Measurements from ENCODE around the gene TMEM50A.
"Not testable (repeated sequence)": the region's sequence is repeated elsewhere in the genome, so short reads cannot be mapped to it uniquely, and the experiment has no call there.

The TMEM50A gene

DNA sequence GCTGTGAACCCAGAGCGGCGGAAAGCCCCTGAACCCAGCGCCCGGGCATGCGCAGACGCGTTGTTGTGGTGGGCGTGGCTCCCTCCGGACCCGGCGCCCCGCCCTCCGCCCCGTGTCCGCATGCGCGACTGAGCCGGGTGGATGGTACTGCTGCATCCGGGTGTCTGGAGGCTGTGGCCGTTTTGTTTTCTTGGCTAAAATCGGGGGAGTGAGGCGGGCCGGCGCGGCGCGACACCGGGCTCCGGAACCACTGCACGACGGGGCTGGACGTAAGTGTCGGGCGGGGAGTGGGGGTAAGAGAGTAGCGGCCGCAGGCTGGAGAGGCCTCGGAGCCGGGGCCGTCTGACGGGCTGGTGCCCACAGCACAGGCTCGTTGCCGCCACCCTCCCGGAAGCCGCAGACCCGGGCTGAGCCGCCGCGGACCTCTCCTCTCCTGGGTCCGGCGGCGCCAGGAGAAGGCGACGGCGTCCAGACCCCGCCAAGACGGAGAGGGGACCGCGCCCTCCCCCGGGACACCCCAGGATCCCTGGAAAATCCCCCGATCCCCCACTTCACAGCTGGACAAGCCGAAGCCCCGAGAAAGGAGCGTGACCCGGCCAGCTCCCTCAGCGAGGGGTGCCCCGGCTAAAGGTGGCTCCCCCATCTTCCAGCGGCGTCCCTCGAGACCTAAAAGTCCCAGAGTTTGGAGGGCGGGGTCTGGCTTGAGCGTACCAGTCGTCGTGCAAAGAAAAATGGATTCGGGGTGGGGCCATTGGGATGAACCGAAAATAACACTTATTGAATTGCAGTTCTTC is at the start of gene TMEM50A:
Gene TMEM50A, plus strand, starts transcription at position 147 of the 794 bp plus-strand sequence. CDS start 2,153 bp downstream, outside the sequence.
- TF ChIP-seq, protein P1, sequence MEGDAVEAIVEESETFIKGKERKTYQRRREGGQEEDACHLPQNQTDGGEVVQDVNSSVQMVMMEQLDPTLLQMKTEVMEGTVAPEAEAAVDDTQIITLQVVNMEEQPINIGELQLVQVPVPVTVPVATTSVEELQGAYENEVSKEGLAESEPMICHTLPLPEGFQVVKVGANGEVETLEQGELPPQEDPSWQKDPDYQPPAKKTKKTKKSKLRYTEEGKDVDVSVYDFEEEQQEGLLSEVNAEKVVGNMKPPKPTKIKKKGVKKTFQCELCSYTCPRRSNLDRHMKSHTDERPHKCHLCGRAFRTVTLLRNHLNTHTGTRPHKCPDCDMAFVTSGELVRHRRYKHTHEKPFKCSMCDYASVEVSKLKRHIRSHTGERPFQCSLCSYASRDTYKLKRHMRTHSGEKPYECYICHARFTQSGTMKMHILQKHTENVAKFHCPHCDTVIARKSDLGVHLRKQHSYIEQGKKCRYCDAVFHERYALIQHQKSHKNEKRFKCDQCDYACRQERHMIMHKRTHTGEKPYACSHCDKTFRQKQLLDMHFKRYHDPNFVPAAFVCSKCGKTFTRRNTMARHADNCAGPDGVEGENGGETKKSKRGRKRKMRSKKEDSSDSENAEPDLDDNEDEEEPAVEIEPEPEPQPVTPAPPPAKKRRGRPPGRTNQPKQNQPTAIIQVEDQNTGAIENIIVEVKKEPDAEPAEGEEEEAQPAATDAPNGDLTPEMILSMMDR (IDR thresholded peaks at IDR 0.05; ENCODE audit: low read depth, low read length) = no peak
- peak within 1 kb of the TSS; percentile 97 for H3K4me3 ChIP-seq (ENCODE audit: low read depth, low read length)

DNA sequence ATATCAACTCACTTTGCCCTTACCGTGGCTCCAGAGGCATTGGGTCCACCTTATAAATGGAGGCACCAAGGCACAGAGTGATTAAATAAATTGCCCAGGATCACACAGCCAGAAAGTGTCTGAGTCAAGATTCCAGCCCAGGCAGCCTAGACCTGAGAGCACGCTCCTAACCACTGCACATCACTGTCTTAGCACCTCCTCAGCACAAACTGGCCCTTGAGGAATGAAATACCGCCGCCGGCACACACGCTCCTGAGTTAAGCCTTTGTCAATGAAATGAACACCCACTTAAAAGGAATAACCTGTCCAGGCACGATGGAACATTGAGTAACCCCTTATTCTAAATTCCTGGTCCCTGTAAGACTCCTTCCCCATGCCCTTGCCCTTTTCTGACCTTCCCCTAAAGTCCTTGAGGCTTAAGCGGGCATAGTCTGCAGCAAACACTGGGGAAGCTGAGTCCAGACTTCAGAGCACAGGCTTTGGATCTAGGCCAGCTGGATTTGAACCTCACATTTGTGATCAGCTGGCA is 49.5 kb upstream of the TMEM50A start:
- not testable (repeated sequence) for H3K4me3 ChIP-seq (ENCODE audit: low read depth, low read length)

GRCh38 chr1:25290043-25290442 is 48.1 kb upstream of the TMEM50A start:
- not testable (repeated sequence) for H3K4me3 ChIP-seq (ENCODE audit: low read depth, low read length)

DNA sequence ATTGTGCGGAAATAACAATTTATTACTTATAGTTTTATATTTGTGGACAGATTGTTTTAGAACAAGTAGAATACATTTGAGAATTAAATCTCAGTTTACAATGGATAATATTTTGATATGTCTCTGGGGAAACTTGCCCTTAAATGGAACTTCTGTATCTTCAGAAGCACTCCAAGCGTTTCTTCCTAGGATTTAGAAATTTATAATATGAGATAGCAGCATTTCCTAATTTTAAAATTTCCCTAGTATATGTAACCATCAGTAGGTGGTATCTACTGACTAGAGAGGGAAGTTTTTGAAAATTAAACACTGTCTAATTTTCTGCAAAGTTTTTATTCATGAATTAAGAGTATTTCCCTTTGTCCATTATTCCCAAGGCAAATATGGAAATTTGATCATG is 44.7 kb upstream of the TMEM50A start:
- not testable (repeated sequence) for H3K4me3 ChIP-seq (ENCODE audit: low read depth, low read length)

- H3K4me3 ChIP-seq (ENCODE audit: low read depth, low read length) = not testable (repeated sequence)
Measured at GRCh38 chr1:25294889-25295826, 43.0 kb upstream of the TMEM50A start.

- not testable (repeated sequence) for H3K4me3 ChIP-seq (ENCODE audit: low read depth, low read length)
Measured at GRCh38 chr1:25296501-25296900, 41.6 kb upstream of the TMEM50A start.

- H3K4me3 ChIP-seq (ENCODE audit: low read depth, low read length) = not testable (repeated sequence)
Measured at GRCh38 chr1:25300729-25301128, 37.4 kb upstream of the TMEM50A start.

DNA sequence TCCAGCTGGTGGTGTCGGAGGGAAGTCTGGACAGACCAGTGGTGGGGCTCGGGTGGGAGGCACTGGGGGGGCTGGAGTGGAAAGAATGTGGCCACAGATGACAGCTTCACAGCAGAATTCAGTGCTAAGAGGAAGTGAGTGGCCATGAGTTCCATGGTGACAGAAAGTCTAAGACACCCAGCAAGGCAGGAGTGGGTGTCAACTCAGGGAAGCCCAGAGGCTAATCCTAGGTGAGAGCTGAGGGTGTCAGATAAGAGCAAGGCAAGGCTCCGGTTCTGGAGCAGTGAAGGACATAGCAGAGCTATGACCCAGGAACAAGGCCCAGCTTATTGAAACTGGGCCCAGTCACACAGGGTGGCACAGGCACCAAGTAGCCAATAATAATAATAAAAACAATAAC is 35.8 kb upstream of the TMEM50A start:
- not testable (repeated sequence) for H3K4me3 ChIP-seq (ENCODE audit: low read depth, low read length)

GRCh38 chr1:25304936-25305335 is 33.2 kb upstream of the TMEM50A start:
- not testable (repeated sequence) for H3K4me3 ChIP-seq (ENCODE audit: low read depth, low read length)

- not testable (repeated sequence) for H3K4me3 ChIP-seq (ENCODE audit: low read depth, low read length)
Measured at GRCh38 chr1:25308168-25308567, 30.0 kb upstream of the TMEM50A start.

- H3K4me3 ChIP-seq (ENCODE audit: low read depth, low read length) = not testable (repeated sequence)
Measured at GRCh38 chr1:25309085-25309484, 29.0 kb upstream of the TMEM50A start.

DNA sequence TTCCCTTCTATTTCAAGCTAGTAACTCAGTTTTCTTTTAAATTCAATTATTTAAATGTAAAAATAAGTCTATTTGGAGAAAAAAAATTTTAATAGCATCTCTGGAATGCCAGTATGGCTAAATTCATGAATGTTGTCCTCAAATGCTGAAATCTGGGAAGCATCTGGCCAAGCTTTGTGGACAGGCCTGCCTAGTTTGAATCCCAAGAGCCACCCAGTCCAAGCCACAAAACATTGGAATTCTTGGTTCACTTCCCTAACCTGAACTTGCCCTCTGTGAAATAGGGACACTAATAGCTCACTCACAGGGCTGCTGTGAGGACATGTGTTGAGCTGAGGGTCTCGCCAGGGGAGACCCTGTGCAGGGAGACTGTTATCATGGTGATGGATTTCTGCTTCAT is 28.6 kb upstream of the TMEM50A start:
- H3K4me3 ChIP-seq (ENCODE audit: low read depth, low read length) = not testable (repeated sequence)

- H3K4me3 ChIP-seq (ENCODE audit: low read depth, low read length) = not testable (repeated sequence)
Measured at GRCh38 chr1:25312806-25313470, 25.2 kb upstream of the TMEM50A start.

DNA sequence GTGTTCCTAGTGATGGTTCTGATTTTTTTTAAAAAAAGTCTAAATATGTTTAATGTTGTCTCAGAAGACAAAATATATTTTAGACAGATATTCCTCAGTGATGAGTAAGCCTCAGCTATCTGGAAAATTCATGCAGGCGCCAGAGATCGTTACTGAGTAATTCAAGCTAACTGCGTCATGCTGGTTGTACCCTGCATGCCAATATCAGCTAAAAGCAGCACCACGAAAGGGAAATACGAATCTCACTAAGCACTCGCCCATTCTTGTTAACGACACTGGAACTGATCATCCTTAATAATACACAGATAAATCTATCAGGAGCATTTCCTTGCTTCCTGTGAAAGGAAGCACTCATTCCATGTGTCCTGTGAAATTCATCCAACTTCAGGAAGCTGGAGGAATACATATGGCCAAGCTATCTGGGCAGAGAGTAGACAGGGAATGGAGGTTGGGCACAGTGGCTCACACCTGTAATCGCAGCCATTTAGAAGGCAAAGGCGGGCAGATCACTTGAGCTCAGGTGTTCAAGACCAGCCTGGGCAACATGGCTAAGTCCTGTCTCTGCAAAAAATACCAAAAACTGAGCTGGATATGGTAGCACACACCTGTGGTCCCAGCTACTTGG is 17.7 kb upstream of the TMEM50A start:
- not testable (repeated sequence) for H3K4me3 ChIP-seq (ENCODE audit: low read depth, low read length)

DNA sequence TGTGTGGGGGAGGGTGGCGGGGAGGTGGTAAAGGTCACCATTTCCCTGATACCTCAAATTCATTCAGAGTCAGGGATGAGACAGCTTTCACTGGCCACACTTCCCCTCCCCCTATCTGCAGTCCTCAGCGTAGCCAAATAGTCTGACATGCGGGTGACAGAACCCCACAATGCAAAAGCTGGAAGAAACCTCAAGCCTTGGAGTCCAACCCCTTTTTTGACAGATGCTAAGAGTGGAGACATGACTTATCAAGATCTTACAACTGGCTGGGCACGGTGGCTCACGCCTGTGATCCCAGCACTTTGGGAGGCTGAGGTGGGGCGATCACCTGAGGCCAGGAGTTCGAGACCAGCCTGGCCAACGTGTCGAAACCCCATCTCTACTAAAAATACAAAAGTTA is 16.0 kb upstream of the TMEM50A start:
- H3K4me3 ChIP-seq (ENCODE audit: low read depth, low read length) = not testable (repeated sequence)

- not testable (repeated sequence) for H3K4me3 ChIP-seq (ENCODE audit: low read depth, low read length)
Measured at GRCh38 chr1:25324407-25324806, 13.7 kb upstream of the TMEM50A start.

DNA sequence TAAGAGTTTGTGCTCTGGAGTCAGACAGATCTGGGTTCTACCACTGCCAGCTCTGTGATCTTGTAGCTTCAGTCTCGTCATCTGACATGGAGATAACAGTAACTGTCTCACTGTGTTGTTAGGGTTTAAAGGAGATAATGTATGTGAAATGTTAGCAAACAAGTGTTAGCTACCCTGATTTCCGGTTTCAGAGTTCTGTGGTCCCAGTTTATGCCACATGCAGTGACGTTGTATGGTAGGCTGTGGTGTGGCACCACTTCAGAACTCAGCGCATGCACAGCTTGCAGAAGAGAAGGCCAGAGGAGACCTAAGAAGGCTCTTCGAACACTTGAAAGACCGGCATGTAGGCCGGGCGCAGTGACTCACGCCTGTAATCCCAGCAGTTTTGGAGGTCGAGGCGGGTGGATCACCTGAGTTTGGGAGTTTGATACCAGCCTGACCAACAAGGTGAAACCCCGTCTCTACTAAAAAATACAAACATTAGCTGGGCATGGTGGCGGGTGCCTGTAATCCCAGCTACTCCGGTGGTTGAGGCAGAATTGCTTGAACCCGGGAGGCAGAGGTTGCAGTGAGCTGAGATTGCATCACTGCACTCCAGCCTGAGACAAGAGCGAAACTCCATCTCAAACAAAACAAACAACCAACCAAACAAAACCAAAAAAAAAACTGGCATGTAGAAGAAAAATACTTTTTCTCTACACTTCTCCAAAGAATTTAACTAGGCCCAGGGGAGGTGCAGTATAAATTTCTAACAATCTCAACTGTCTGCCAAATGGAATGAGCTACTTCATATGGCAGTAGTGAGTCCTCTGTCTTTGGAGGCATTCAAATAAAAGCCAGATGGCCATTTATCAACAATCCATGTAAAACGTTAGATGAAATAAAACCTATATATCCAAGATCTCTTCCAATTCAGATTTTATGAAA is 10.0 kb upstream of the TMEM50A start:
- not testable (repeated sequence) for H3K4me3 ChIP-seq (ENCODE audit: low read depth, low read length)

DNA sequence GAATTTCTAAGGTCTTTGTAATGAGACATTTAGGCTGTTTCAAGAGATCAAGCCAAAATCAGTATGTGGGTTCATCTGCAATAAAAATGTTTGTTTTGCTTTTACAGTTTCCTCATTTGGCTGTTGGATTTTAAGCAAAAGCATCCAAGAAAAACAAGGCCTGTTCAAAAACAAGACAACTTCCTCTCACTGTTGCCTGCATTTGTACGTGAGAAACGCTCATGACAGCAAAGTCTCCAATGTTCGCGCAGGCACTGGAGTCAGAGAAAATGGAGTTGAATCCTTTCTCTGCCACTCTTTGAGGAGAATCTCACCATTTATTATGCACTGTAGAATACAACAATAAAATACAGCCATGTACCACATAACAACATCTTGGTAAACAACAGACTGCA is 9.3 kb upstream of the TMEM50A start:
- H3K4me3 ChIP-seq (ENCODE audit: low read depth, low read length) = not testable (repeated sequence)

All from WI38 (cell line).